Mammary epithelial cell (primary cell): ENCODE measurements around the gene ENTREP3.

Source experiments
- CTCF ChIP-seq, 2 donors: IDR thresholded peaks in 1 of 2; conservative IDR thresholded peaks in 1 of 2; 2 replicates each; pipeline ENCODE4 v1.5.1; 2011 to 2012; ENCODE audit warnings: inconsistent platforms in 2 of 2, low read length in 2 of 2, mild to moderate bottlenecking in 2 of 2, control low read depth in 1 of 2, low read depth in 1 of 2; ENCODE audit not compliant: insufficient read depth in 1 of 2; ENCODE audit errors: extremely low read depth in 1 of 2
- EZH2 ChIP-seq: IDR thresholded peaks from 2 replicates; pipeline ENCODE4 v1.6.1; 2012; ENCODE audit warnings: low read length, inconsistent platforms, borderline replicate concordance

GRCh38 chr1:155226188-155226909 lies 28.9 kb downstream of the ENTREP3 start:
- TF ChIP-seq CTCF (conservative IDR thresholded peaks at IDR 0.05 in 1 of 2, IDR thresholded peaks at IDR 0.05 in 1 of 2; ENCODE audit: extremely low read depth in 1 of 2, insufficient read depth in 1 of 2, low read depth in 1 of 2, low read length in 2 of 2), result peak; percentile 33 to 59
- TF ChIP-seq EZH2, result no peak
